Activated CD4-positive, alpha-beta T cell treated with anti-CD3 and anti-CD28 coated beads for 1 hour (primary cell): ENCODE data around the gene BTG2.

Experiments
- DNase-seq: peaks from one replicate; pipeline ENCODE4 v3.0.0-alpha.2; 2020

Gene BTG2

GRCh38 chr1:203276916-203277545 lies 28.3 kb upstream of the BTG2 start:
- no peak for DNase-seq

DNA sequence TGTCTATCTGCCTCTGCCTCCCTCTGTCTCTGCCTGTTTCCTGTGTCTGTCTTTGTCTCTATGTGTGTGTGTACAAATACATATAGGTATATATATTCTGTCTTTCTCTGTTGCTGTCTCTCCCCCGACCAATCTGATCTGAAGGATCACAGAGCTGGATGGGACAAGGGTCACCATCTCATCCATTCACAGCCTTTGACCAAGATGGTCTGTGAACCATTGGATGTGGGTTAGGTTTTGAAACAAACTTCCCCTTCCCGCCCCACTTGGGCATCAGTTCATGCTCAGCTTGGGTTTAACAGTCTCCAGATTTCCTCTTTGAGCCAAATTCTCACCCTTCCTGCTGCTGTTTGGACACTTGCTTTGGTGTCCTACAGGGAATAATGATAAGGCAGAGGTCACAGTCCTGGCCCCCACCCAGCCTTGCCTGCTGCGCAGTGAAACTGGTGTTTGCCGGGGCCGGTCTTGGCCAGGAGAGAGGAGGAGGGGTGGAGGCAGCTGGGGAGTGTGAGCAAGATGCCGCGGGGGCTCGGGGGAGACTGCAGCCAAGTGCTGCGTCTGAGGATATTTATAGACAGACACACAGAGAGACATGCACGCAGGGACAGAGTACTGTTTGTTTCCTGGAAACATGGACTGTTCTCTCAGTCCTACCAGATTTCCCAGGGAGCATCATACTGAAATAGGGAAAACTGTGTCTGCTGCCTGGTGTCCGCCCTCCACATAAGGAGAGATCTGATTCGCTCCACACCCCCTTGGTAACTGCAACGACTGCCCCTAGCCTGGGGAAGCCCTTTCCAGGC lies 27.0 kb upstream of the BTG2 start:
- DNase-seq: no peak

DNA sequence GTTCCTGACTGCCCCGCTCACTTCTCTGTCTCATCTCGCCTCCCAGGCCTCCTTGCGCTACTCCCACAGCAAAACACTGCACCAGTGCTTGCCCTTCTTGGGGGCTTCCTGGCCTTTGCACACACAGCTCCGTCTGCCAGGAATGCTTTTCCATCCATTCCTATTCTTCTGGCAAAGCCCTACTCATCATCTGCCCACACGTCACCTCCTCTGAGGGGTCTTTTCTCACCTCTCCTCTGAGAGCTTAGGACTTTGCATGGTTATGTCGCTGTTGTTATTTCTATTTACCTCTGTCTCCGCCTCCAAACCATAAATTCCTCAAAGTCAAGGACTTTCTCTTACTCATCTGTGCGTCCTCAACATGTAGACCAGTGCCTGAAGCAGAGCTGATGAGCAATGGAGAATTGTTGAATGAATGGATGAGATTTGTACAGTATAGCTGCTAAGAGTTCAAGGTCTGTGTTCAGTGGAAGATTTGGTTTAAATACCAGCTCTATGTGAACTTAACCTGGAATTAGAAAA lies 26.4 kb upstream of the BTG2 start:
- no peak for DNase-seq

DNA sequence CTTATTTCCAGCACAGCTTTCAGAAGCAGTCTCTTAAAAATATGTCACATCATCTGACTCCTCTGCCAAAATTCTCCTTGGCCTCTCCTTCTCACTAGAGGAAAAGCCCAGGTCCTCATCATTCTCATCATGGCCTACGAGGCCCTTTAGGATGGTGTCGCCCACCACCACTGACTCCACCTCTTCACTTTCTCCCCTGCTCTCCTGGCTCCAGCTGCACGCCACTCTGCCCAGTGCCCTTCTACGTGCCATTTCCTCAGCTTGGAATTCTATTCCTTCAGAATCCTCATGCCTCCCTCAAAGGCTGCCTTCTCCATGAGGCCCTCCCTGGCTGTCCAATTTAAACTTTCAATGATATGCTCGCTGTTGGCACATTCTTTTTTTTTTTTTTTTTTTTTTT lies 25.3 kb upstream of the BTG2 start:
- DNase-seq: no peak

DNA sequence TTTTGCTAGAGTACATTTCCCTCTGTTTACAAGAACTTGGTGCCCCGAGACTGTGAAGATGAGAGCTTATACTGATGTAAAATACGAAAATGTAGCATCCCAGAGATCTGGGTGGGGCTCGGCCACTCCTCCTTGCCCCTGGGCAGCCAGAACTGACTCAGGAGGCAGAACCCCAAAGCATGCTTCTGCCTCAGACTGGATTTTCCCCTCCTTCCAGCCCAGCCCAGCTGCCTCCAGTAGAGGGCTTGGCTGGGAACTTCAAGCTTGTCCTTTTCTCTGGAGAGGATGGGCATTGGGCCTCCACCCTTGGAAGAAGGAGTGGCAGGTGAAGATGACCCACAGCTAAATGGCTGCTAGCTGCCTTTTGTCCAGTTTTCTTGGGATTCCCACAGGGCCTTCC lies 24.3 kb upstream of the BTG2 start:
- DNase-seq: no peak

DNA sequence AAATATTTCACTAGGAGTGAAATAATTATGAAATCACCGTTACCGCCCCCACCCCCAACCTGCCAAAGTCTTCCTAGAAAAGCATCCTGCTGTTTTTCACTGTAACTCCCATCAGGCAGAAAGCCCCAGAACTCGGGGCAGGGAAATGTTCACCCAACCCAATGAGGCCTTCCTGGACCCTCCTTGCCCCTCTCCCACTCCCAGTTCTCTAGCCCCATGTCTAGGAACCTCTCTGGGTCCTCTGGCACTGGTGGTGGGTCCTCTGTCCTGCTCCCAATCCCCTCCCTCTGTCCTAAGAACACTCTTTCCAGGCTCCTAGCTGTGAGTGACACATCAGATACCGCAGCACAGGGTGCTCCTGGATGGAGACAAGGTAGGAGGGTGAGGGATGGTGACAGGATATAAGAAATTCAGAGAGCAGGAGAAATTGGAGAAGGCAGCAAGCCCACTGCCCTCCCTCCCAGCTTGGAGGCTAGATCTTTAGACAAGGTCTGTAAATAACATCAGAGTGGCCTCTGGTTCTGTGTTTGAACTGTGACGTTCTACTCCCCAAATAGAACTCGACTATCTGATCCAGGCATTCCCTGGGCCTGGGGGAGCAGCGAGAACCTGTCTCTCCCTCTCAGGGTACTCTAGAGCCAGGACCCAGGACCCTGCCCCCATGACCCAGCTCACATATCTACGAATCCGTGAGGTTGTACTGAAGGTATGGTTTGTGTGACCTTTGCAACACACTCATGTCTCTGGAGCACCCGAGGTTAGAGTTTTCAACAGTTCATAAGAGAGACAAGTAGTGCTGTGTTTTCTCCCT lies 23.3 kb upstream of the BTG2 start:
- no peak for DNase-seq

DNA sequence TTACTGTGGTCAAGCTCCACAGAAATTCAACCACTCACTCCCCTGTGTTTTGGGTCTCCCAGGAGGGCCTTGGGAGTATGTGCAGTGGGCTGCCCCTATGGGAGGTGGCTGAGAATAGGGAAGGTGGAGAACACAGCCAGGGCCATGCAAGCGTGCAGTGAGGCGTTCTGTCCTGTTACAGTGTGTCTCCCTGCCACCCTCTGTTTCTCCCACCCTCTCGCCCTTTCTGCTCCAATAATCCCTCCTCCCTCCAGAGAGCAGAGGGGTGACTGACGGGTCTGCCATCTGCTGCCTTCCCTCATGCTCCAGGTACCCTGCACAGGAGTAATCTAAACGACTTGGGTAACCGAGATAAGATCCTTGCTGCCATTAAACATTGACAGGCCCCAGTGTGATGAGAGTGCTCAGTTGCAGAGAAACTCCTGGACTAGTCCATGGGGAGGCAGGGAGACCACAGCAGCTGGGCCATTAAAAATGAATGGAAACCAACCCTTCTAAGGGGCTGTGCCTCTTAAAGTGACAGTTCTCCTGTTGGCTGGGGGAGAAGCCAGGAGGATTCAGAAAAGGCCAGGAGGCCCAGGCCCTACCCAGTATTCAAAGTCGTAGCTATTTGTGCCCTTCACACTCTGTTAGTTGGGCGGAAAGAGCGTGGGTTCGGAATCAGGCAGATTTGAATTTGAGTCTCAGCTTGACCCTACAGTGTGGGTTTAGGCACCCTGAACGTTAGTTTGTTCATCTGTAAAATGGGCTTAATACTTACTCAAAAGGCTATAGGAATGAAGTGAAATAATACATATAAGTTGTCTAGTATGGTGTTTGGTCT lies 22.4 kb upstream of the BTG2 start:
- no peak for DNase-seq

GRCh38 chr1:203283597-203283996 lies 21.7 kb upstream of the BTG2 start:
- DNase-seq: no peak

GRCh38 chr1:203284411-203285123 lies 20.8 kb upstream of the BTG2 start:
- no peak for DNase-seq

DNA sequence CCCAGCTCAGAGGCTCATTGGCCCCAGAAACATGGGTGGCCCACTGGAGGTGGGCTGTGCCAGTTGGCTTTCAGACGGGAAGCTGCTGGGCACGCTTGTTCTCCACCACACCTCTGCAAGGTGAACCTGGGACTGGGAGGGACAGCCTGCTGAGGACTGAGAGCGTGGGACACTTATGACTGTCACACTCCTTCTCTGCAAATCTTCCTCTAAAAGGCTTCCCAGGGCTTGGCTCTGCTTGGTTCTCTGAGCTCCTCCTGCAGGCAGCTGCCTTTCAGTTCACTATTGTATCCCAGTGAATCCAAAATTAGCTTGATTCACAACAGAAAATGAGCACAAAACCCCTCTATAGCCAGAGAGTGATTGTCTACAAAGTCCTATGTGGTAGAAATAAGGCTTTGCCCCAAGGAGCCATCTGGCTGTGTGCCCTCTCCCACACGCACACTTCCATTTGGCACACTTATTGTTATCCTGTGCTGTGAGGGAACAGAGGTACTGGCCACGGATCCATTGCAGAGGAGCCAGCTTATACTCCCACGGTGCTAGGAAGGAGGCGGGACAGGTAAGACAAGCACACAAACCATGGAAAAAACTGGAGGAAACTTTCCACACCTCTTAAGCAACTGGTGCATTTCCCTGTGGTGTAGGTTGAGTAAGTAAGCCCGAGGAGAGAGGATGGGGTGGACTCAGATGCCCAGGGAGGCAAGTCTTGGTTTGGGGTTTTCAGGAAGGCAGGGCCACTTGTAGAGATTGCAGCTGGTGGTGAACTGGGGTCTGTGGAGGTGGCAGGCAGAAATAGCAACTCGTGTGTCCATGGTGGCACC lies 18.9 kb upstream of the BTG2 start:
- DNase-seq: no peak

GRCh38 chr1:203287109-203287893 lies 18.0 kb upstream of the BTG2 start:
- DNase-seq: peak; percentile 69

- DNase-seq: no peak
Observed at GRCh38 chr1:203287898-203288297, 17.4 kb upstream of the BTG2 start.

DNA sequence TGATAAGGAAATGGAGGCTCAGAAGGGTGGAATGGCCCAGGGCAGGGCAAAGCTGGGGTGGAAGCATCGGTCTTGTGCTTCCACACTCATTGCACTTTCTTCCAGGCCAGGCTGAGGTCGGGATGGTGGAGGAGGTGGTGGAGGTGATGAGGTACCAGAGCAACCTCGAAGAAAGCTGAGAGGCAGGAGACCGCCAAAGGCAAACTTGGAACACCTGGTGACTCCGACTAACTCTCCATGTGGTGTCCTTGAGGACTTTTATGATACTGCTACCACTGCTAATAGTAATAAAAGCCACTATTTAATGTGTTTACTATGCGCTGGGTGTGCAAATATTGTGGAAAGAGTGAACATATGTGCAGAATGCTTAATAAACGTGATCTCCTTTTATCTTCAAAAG lies 16.9 kb upstream of the BTG2 start:
- no peak for DNase-seq

- peak; percentile 87 for DNase-seq
Observed at GRCh38 chr1:203289281-203289981, 15.9 kb upstream of the BTG2 start.

DNA sequence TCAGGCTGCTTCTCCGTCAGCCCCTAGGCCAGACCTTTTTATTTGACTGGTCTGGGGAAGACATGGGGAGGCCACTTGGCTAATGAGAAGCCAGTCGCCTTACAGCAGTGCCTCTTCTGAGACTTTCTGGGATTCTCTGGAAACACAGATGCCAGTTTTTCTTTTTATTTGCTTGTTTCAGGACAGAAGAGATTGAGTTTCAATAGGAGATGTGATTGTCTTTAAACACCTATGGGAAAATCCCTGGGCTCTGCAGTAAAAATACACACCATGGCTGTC lies 15.4 kb upstream of the BTG2 start:
- DNase-seq: no peak

- DNase-seq: peak; percentile 98
Observed at GRCh38 chr1:203290261-203291089, 14.8 kb upstream of the BTG2 start.

DNA sequence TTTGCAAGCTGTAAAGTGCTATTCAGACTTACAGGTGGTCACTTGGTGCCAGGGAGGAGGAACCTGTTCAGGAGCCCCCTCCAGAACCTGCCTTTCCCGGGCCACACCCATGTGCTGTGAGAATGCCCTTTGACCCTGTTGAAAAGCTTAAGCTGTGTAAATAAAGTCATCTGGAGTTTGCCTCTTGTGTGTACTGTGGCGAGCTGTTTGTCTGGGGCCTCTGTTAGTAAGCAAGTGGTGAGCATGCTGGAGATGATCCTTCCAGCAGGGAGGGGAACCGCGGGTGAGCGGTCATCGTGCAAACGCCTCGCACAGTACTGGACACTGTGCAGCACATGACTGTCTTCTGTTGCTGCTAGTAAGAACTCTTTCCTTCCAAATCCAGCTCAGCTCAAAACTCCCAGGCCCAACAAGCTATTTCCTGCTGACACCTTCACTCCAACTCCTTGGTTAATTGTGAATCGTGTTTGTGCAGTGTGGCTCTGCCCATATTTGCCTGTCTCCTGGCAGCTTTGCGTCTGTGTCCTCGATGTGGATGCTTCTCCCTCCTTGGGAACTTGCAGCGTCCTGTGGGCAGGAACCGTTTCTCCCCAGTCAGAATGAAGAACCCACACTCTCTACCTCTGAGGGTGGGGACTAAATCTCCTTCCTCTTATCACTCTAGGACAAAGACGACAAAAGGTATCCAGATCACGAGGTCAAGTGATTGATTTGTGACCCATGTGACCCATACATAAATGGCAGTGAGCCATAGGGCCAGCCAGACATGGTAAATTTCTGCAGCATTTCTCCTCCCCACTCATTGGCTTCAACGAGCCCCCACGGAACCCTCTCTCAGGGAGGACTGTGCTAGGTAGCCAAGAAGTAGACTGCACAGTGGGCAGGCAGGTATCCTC lies 13.9 kb upstream of the BTG2 start:
- no peak for DNase-seq

DNA sequence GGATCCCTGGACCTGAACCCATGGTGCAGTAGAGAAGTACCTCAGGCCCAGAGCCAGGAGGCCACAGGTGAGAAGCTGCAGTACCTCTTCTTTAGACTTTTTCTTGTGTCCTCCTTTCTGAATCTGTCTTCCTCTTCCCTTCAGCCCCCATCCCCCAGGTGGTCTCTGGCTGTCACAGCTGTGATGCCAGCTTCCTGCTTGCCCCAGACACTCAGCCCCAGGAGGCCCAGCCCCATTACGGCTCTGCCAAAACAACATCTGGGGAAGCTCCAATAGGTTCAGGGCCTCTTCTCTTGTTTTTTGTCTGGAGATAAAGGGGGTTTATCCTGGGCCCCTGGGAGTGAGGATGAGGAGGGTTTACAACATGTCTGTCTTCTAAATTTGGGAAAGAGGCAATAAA lies 9.5 kb upstream of the BTG2 start:
- DNase-seq: no peak
